Camera-type eye (tissue), 1 donor: ENCODE results near the gene AKR1A1. TPM values are rescaled to one million over a fixed set of nuclear protein-coding genes. Genes with fewer than 3 reads are reported as not detected.

Experiments used
- total RNA-seq: library from RNA; depleted of rRNA; stranded (reverse); fragments of >200 nt; gene quantifications from one replicate; pipeline ENCODE4 v1.2.3, GENCODE V29; 2014

AKR1A1 gene
- 57.1 TPM for total RNA-seq

DNA sequence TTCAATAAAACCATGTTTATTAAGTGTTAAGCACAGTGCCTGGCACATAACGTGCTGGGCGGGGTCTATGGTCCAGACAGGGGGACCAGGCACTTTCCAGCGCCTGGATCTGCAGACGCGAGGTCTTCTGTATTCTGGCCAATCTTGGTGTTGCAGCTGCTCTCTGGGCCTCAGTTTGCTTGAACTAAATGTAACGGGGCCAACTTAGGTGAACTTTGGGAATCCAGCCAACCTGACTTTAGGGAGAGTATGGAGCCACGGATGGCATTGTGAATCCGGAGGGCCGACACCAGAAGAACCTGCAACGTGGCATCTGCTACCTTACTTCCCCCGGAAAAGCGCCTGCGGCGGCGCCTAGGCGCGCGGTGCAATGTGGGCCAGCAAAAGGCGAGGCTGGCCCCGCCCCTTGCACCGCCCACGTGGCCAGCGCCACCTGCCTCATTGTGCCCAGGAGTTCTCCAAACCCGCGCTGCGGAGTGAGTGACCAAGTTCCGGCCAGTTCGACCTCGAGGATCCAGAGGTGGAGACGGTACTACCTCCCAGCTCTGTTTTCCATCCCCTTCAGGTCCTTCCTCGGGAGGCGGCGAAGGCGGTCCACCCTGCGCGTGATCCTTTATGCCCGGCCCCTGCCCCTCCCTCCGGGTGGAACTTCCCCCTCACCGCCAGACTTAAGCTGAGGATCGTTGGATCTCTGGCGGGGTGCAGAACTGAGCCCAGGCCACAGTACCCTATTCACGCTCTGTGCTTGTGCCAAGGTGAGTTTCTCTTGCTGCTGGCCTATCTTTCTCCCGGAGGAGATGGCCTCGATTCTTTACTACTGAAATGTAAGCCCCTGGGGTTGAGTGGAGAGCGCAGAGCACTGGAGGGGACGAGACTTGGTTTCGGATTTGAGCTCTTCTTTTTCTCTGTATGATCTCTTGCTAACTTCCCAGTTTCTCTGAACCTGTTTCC lies at the start of gene AKR1A1:
TSS of gene AKR1A1 (plus strand) at position 426 of the 951 bp plus-strand sequence. CDS start 10,969 bp downstream, outside the sequence.

DNA sequence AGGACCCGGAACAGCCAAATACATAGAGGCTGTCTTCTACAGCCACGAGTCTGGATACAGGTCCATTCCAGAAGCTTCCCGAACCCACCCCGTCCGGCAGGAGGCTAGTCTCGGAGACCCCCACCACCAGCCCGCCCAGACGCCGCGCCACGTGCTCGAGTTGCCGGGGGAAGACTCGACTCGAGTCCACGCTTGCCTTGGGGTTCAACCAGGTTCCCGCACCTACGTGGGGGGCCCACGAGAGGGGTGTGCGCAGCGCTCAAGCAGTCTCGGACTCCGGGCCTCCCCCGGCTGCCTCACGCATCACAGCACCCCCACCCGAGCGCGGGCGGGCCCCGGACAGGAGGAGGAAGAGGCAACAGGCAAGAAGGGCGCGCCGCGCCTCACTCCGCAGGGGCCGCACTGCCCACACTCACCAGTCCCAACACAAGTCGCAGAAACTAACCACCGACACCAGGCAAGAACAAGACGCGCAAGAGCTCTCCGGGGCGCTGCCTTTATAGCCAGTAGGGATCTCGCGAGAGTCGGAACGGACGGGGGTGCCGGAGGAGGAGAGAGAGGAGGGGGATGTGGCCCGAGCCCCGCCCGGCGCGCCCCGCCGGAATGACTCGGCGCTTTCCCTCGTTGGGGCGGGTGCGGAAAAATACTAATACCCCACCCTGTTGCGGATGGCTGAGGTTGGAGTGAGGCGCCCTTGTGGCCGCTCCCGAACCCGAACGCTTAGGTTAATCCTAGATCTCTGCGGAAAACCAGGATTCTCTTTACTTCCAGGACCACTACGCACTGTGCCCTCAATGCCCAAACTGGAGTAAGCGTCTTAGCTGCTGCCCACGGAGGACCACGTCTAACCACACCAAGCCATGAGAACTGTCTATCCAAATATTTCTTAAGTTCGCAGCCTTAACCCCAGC lies 29.0 kb upstream of the AKR1A1 start, which contains the start of gene PRDX1:
TSS of gene PRDX1 (minus strand) at position 472 of the 911 bp plus-strand sequence. CDS start 2,841 bp downstream, outside the sequence.

DNA sequence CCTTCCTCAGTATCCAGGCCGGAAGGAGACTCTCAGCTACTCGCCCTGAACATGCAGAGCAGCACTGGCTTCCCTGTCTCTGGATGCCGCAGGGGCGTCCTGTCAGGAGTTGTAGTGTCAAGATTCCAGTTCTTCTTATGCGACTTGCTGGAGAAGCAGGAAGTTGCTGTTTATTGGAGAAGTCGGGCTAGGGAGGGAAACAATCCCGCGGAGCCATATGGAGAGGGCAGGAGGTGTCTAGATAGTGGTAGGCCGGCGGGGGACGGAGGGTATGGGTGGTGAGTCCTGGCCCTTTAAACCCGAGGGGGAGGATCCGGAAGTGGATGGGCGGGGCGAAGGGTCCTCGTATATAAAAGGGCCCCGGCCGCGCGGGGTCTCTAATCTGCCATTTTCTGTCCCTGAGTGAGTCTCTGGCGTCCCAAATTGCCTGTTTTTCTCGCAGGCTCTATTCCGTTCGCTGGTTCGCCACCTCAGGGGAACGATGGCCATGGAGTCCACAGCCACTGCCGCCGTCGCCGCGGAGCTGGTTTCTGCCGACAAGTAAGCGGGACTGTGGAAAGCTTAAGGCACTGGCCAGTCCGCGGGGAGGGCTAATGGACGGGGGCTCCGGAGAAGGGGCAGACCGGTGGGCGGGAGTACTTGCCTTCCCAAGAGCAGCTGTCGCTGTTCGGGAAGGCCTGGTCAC lies 33.2 kb downstream of the AKR1A1 start, which contains the start of gene NASP:
TSS of gene NASP (plus strand) at position 376 of the 685 bp plus-strand sequence. CDS start at position 482, 106 bp downstream.

Other genes with a start within 250 kb of the AKR1A1 start
- 1.4 TPM for gene HPDL, start 223.9 kb upstream of the AKR1A1 start, total RNA-seq
- 13.9 TPM for gene TOE1, start 210.7 kb upstream of the AKR1A1 start, total RNA-seq
- gene MUTYH, start 210.4 kb upstream of the AKR1A1 start, total RNA-seq, result 27.1 TPM
- gene TESK2, start 59.7 kb upstream of the AKR1A1 start, total RNA-seq, result 4.8 TPM
- gene CCDC163, start 50.8 kb upstream of the AKR1A1 start, total RNA-seq, result 0.66 TPM
- gene MMACHC, start 50.5 kb upstream of the AKR1A1 start, total RNA-seq, result 2.0 TPM
- 174 TPM for gene PRDX1, start 28.9 kb upstream of the AKR1A1 start, total RNA-seq
- 130 TPM for gene NASP, start 33.2 kb downstream of the AKR1A1 start, total RNA-seq
- 0.93 TPM for gene CCDC17, start 73.2 kb downstream of the AKR1A1 start, total RNA-seq
- 105 TPM for gene GPBP1L1, start 135.7 kb downstream of the AKR1A1 start, total RNA-seq
- gene TMEM69, start 137.4 kb downstream of the AKR1A1 start, total RNA-seq, result 16.4 TPM
- 23.9 TPM for gene IPP, start 199.8 kb downstream of the AKR1A1 start, total RNA-seq